ENCODE data around the gene CARD9. TPM values are rescaled to one million over a fixed set of nuclear protein-coding genes. Genes with fewer than 3 reads are reported as not detected.

CARD9 gene
- 0.96 TPM in 1 of 2 replicates, not detected in the other for total RNA-seq (ENCODE audit: low replicate concordance)

GRCh38 chr9:136373300-136374182 lies at the start of gene CARD9:
CARD9 (minus strand) TSS chr9:136373669; CDS start chr9:136372078, 1,591 bp downstream.
- H3K36me3 ChIP-seq, result no peaks in the 10 kb centered on the region
- no peak for TF ChIP-seq CTCF (IDR thresholded peaks at IDR 0.05)
- TF ChIP-seq EZH2phosphoT487 (IDR thresholded peaks at IDR 0.05), result no peak
- TF ChIP-seq EZH2 (IDR thresholded peaks at IDR 0.05), result no peak
- no peaks in the 10 kb centered on the region for H3K4me1 ChIP-seq
- no peak for DNase-seq (ENCODE audit: low spot score)
- Mint-ChIP-seq H3K27me3 (ENCODE audit: insufficient read depth, low read depth) (no peaks in the 10 kb centered on the region), H3K4me3 (no peak within 1 kb of the TSS), H3K36me3 (no peaks in the 10 kb centered on the region), H3K4me1 (peaks cover 6% of the 10 kb centered on the region), H3K9me3 (no peaks in the 10 kb centered on the region), H3K27ac (peak within 1 kb of the TSS; percentile 87)
- no peak within 1 kb of the TSS for H3K27ac ChIP-seq
- H3K9ac ChIP-seq, result no peak within 1 kb of the TSS
- no peak within 1 kb of the TSS for H2AFZ ChIP-seq (replicated peaks)
- H3K79me2 ChIP-seq (ENCODE audit: low read depth), result no peaks in the 10 kb centered on the region
- no peaks in the 10 kb centered on the region for H3F3A ChIP-seq (ENCODE audit: low read depth)
- no peaks in the 10 kb centered on the region for H4K20me1 ChIP-seq (ENCODE audit: low read depth)
- no peak within 1 kb of the TSS for H3K4me3 ChIP-seq
- H3K27me3 ChIP-seq, result no peaks in the 10 kb centered on the region
- H3K4me2 ChIP-seq, result no peak within 1 kb of the TSS
- H3K9me3 ChIP-seq (ENCODE audit: low read depth), result no peaks in the 10 kb centered on the region

- Histone ChIP-seq H4K20me1 (ENCODE audit: low read depth) (no peaks in the 10 kb centered on the region), H3K4me1 (no peaks in the 10 kb centered on the region), H3K27me3 (no peaks in the 10 kb centered on the region), H3K4me2 (no peak overlapping the region), H3K9me3 (ENCODE audit: low read depth) (no peaks in the 10 kb centered on the region), H3K4me3 (no peak overlapping the region), H3K9ac (no peak overlapping the region), H3K79me2 (ENCODE audit: low read depth) (no peaks in the 10 kb centered on the region), H3K36me3 (no peaks in the 10 kb centered on the region), H2AFZ (replicated peaks) (no peak overlapping the region), H3K27ac (no peak overlapping the region), H3F3A (ENCODE audit: low read depth) (no peaks in the 10 kb centered on the region)
- Mint-ChIP-seq H3K9me3 (no peaks in the 10 kb centered on the region), H3K36me3 (peaks cover 6% of the 10 kb centered on the region), H3K4me3 (no peak overlapping the region), H3K4me1 (no peaks in the 10 kb centered on the region), H3K27ac (no peak overlapping the region), H3K27me3 (ENCODE audit: insufficient read depth, low read depth) (peaks cover 4% of the 10 kb centered on the region)
- TF ChIP-seq CTCF (IDR thresholded peaks at IDR 0.05), result no peak
- TF ChIP-seq EZH2phosphoT487 (IDR thresholded peaks at IDR 0.05), result no peak
- no peak for TF ChIP-seq EZH2 (IDR thresholded peaks at IDR 0.05)
- DNase-seq (ENCODE audit: low spot score), result no peak
Measured at GRCh38 chr9:136422876-136423275, 49.4 kb upstream of the CARD9 start.

GRCh38 chr9:136421791-136422190 lies 48.3 kb upstream of the CARD9 start:
- Histone ChIP-seq H3K4me3 (no peak overlapping the region), H3K27me3 (no peaks in the 10 kb centered on the region), H3K9me3 (ENCODE audit: low read depth) (no peaks in the 10 kb centered on the region), H3K4me2 (no peak overlapping the region), H3K27ac (no peak overlapping the region), H2AFZ (replicated peaks) (no peak overlapping the region), H3K79me2 (ENCODE audit: low read depth) (no peaks in the 10 kb centered on the region), H3K9ac (no peak overlapping the region), H3K4me1 (no peaks in the 10 kb centered on the region), H3F3A (ENCODE audit: low read depth) (no peaks in the 10 kb centered on the region), H3K36me3 (no peaks in the 10 kb centered on the region), H4K20me1 (ENCODE audit: low read depth) (no peaks in the 10 kb centered on the region)
- H3K36me3 Mint-ChIP-seq, result peaks cover 10% of the 10 kb centered on the region
- H3K4me1 Mint-ChIP-seq, result no peaks in the 10 kb centered on the region
- no peaks in the 10 kb centered on the region for H3K9me3 Mint-ChIP-seq
- no peak overlapping the region for H3K27ac Mint-ChIP-seq
- DNase-seq (ENCODE audit: low spot score), result no peak
- no peak overlapping the region for H3K4me3 Mint-ChIP-seq
- H3K27me3 Mint-ChIP-seq (ENCODE audit: insufficient read depth, low read depth), result peaks cover 3% of the 10 kb centered on the region
- TF ChIP-seq CTCF (IDR thresholded peaks at IDR 0.05), result no peak
- no peak for TF ChIP-seq EZH2phosphoT487 (IDR thresholded peaks at IDR 0.05)
- no peak for TF ChIP-seq EZH2 (IDR thresholded peaks at IDR 0.05)

All from neural progenitor cell (in vitro differentiated cells).